BJ (cell line): ENCODE data around the gene ZNF699. TPM values are rescaled to one million over a fixed set of nuclear protein-coding genes. Genes with fewer than 3 reads are reported as not detected.
"Not testable (repeated sequence)": the region's sequence is repeated elsewhere in the genome, so short reads cannot be mapped to it uniquely, and the experiment has no call there.

Source experiments
- CTCF ChIA-PET: fragments of 350-600 bp; formaldehyde crosslinking; extraction: SDS; loops from one replicate; lab custom pipeline; 2021; ENCODE audit warnings: antibody characterized with exemption, inconsistent platforms; lab: Yijun Ruan, JAX
- POLR2A ChIA-PET: fragments of 300-600 bp; sonication (Branson Sonifier 250); formaldehyde crosslinking; extraction: SDS; loops from one replicate; lab custom pipeline; 2021; ENCODE audit warnings: antibody characterized with exemption; lab: Charles Lee
- DNase-seq: peaks from one replicate; pipeline ENCODE4 v3.0.0-alpha.2; 2011; ENCODE audit warnings: low read depth
- H3K27me3 ChIP-seq: 2 replicates; pipeline ENCODE4 v1.6.0; 2011; ENCODE audit warnings: low read length; ENCODE audit not compliant: control insufficient read depth, insufficient read depth
- H3K36me3 ChIP-seq: 2 replicates; pipeline ENCODE4 v1.5.1; 2011; ENCODE audit warnings: low read length; ENCODE audit not compliant: control insufficient read depth, insufficient read depth
- H3K4me3 ChIP-seq: 2 replicates; pipeline ENCODE4 v1.5.1; 2011; ENCODE audit warnings: low read depth, mild to moderate bottlenecking, control low read depth, low read length
- polyA plus RNA-seq: library from polyadenylated mRNA; depleted of rRNA; stranded (reverse); fragments of >200 nt; gene quantifications from 2 replicates; pipeline ENCODE4 v1.2.3, GENCODE V29; 2011
- TF ChIP-seq, protein P1 (sequence below): IDR thresholded peaks from 2 replicates; pipeline ENCODE4 v1.5.1; 2011; ENCODE audit warnings: low read depth, mild to moderate bottlenecking, control low read depth, inconsistent platforms, low read length, moderate library complexity; ENCODE audit not compliant: insufficient read depth

The ZNF699 gene
- polyA plus RNA-seq, 1 experiment, result 2.1 TPM

DNA sequence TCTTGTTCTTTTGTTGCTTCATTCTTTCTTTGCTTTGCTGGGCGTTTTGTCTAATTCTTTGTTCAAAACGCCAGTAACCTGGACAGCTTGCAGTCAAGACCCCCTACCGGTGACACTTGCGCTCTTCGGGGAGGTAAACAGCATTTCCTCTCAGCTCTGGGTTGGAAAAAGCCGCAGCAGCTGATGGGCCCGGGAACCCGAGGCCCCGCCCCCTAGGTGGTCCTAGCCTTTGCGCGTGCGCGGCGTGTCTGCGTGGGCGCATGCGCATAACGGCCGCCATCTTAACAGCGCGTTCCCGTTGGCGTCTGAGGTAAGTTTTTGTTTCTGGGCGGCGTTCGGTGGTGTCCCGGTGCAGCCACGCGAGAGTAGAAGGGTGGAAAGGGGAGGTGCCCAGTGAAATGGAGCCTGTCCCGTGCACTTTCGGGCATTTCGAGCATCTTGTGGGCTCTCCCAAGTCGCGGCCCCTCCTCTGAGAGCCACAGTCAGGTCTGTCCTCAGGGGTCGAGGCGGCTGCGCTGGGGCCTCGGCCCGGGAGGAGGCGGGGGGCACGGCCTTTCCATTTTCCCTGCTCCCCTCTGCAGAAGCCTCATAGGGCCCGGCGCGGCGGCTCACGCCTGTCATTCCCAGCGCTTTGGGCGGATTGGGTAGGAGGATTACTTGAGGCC lies 14.4 kb upstream of the ZNF699 start, which contains the start of gene ZNF559:
ZNF559 (plus strand) TSS at position 261 of the 665 bp plus-strand sequence. CDS start 14,371 bp downstream, outside the sequence.
- POLR2A ChIA-PET, result interaction anchor here (0.5 kb wide), 1 partner anchor 259 kb away, joined by 18 read pairs; no protein-coding TSS in a partner anchor
- H3K36me3 ChIP-seq, result no peaks in the 10 kb centered on the region
- no peaks in the 10 kb centered on the region for H3K27me3 ChIP-seq
- DNase-seq, result peak; percentile 77
- TF ChIP-seq, protein P1, sequence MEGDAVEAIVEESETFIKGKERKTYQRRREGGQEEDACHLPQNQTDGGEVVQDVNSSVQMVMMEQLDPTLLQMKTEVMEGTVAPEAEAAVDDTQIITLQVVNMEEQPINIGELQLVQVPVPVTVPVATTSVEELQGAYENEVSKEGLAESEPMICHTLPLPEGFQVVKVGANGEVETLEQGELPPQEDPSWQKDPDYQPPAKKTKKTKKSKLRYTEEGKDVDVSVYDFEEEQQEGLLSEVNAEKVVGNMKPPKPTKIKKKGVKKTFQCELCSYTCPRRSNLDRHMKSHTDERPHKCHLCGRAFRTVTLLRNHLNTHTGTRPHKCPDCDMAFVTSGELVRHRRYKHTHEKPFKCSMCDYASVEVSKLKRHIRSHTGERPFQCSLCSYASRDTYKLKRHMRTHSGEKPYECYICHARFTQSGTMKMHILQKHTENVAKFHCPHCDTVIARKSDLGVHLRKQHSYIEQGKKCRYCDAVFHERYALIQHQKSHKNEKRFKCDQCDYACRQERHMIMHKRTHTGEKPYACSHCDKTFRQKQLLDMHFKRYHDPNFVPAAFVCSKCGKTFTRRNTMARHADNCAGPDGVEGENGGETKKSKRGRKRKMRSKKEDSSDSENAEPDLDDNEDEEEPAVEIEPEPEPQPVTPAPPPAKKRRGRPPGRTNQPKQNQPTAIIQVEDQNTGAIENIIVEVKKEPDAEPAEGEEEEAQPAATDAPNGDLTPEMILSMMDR, result peak; percentile 44
- H3K4me3 ChIP-seq, result peak within 1 kb of the TSS; percentile 89
- CTCF ChIA-PET, result interaction anchor here (0.9 to 2.0 kb wide), 4 partner anchors 8 to 294 kb away, joined by 3 to 11 read pairs (median 4); no protein-coding TSS in a partner anchor

DNA sequence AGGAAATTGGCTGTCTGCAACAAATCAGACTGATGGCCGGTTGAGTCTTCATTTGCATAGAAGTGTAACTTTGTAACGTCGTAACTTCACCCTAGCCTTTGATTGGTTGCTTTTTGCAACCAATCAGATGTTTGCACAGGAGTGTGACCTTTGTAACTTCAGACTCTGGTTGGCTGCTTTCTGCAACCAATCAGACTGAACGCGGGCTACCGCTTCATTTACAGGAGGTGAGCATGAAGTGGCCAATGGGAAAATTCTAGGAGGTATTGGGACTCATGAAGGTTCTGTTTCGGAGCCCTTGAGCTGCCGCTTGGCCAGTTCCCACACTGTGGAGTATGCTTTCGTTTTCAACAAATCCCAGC lies 13.9 kb upstream of the ZNF699 start:
- DNase-seq, result peak; percentile 24
- POLR2A ChIA-PET, result interaction anchor here (0.5 kb wide), 1 partner anchor 260 kb away, joined by 18 read pairs; no protein-coding TSS in a partner anchor
- H3K4me3 ChIP-seq, result peak overlapping the region; percentile 89
- no peaks in the 10 kb centered on the region for H3K36me3 ChIP-seq
- TF ChIP-seq, protein P1, result no peak
- H3K27me3 ChIP-seq, result no peaks in the 10 kb centered on the region
- CTCF ChIA-PET, result interaction anchor here (0.9 to 2.0 kb wide), 4 partner anchors 9 to 295 kb away, joined by 3 to 11 read pairs (median 4); no protein-coding TSS in a partner anchor

DNA sequence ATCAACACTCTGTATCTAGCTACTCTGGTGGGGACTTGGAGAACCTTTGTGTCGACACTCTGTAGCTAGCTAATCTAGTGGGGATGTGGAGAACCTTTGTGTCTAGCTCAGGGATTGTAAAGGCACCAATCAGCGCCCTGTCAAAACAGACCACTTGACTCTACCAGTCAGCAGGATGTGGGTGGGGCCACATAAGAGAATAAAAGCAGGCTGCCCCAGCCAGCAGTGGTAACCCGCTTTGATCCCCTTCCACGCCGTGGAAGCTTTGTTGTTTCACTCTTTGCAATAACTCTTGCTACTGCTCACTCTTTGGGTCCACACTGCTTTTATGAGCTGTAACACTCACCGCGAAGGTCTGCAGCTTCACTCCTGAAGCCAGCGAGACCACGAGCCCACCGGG lies 12.6 kb upstream of the ZNF699 start:
- H3K27me3 ChIP-seq, H3K4me3 ChIP-seq, DNase-seq, POLR2A ChIA-PET, H3K36me3 ChIP-seq: not testable (repeated sequence)
- CTCF ChIA-PET, result interaction anchor here (0.9 to 2.0 kb wide), 3 partner anchors 9 to 11 kb away, joined by 4 to 11 read pairs (median 4); no protein-coding TSS in a partner anchor

DNA sequence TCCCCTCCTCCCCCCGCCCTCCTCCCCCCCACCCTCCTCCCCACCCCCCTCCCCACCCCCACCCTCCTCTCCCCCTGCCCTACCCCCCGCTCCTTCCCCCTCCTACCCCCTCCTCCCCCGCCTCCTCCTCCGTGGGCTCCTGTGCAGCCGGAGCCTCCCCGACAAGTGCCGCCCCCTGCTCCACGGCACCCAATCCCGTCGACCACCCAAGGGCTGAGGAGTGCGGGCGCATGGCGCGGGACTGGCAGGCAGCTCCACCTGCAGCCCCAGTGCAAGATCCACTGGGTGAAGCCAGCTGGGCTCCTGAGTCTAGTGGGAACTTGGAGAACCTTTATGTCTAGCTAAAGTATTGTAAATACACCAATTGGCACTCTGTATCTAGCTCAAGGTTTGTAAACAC lies 12.1 kb upstream of the ZNF699 start:
- H3K4me3 ChIP-seq, POLR2A ChIA-PET, H3K36me3 ChIP-seq, DNase-seq, H3K27me3 ChIP-seq: not testable (repeated sequence)
- CTCF ChIA-PET, result interaction anchor here (0.9 to 1.9 kb wide), 2 partner anchors 9 to 10 kb away, joined by 4 read pairs; no protein-coding TSS in a partner anchor

DNA sequence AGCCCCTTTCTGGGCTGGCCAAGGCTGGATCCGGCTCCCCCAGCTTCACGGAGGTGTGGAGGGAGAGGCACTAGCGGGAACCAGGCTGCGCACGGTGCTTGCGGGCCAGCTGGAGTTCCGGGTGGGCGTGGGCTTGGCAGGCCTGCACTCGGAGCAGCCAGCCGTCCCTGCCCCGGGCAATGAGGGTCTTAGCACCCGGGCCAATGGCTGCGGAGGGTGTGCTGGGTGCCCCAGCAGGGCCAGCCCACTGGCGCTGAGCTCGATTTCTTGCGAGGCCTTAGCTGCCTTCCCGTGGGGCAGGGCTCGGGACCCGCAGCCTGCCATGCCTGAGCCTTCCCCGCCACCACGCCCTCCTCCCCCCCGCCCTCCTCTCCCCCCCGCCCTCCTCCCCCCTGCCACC lies 11.7 kb upstream of the ZNF699 start:
- no peak for DNase-seq
- TF ChIP-seq, protein P1, result no peak
- no peaks in the 10 kb centered on the region for H3K27me3 ChIP-seq
- H3K36me3 ChIP-seq, result no peaks in the 10 kb centered on the region
- H3K4me3 ChIP-seq, result no peak overlapping the region
- CTCF ChIA-PET, result interaction anchor here (0.9 kb wide), 1 partner anchor 8 kb away, joined by 4 read pairs; no protein-coding TSS in a partner anchor
- POLR2A ChIA-PET, result no interaction called here

DNA sequence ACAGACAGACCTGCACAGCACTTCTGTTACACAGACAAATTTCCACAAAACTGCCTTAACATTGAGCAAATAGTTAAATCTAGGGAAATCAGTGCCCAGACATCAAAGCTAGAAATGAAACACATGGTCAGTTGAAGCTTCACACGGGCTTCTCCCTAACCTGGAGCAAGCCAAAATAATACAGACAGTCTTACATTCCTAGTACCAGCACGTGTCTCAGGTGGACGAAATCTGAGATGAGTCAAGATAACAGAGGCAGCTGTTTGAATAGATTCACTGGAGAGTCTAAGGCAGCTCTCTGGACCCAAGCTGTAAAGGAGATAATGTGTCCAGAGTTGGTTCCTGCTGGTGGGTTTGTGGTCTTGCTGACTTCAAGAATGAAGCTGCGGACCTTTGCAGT lies 4.1 kb upstream of the ZNF699 start:
- Histone ChIP-seq H3K4me3 (no peak overlapping the region), H3K27me3 (no peaks in the 10 kb centered on the region), H3K36me3 (no peaks in the 10 kb centered on the region)
- no peak for DNase-seq
- CTCF ChIA-PET, result interaction anchor here (1.5 to 4.1 kb wide), 2 partner anchors 8 to 10 kb away, joined by 4 to 11 read pairs; partner anchors contain the start of gene ZNF559
- POLR2A ChIA-PET, result no interaction called here
- TF ChIP-seq, protein P1, result no peak
